ENCODE data around the gene MED20. TPM values are rescaled to one million over a fixed set of nuclear protein-coding genes. Genes with fewer than 3 reads are reported as not detected.

Gene MED20
- polyA plus RNA-seq, 1 of the 3 experiments (the other 2 are of a cell fraction): 25.1 TPM

DNA sequence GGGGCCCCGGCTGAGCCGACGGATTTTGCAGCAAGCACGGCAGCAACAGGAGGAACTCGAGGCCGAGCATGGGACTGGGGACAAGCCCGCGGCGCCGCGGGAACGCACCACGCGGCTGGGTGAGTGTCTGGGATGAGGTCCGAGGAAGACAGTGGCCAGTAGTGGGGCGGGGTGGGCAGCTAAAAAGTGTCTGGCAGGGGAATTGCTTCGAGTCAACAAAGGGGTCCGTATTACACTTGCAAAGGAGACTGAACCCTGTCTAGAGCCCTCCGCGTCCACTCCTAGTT is 716 bp upstream of the MED20 start (continued):
- no peak for TF ChIP-seq YY1 (IDR thresholded peaks at IDR 0.05; ENCODE audit: low read depth)

DNA sequence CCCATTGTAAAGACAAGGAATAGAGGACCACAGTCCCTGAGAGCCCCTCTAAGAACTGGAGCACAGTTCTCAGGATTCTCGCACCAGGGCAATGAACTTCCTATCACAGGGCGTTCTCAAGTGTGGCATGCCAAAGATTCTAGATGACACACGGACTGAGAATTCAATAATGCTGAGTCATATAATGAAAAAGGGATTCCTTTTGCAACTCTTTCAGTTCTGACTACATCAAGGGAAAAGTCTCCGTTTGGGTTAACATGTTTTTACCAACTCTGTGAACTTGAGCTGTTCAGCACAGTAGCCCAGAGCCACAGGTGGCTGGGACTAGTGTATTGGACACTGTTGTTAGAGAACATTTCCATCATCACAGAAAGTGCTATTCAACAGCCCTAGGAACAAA is 3.4 kb downstream of the MED20 start:
- Histone ChIP-seq H3K9me3 (no peaks in the 10 kb centered on the region), H2AFZ (ENCODE audit: low read depth) (no peak overlapping the region; the same call in 1 of the 2 replicates), H3K4me1 (ENCODE audit: control insufficient read depth in 1 of 2, insufficient read depth in 2 of 2, low read depth in 1 of 2, low read length in 1 of 2) (peaks cover 7 to 11% of the 10 kb centered on the region in 2 experiments; a peak in 3 of 4 replicates), H3K9ac (peak overlapping the region; percentile 46; the same call in 1 of the 2 replicates), H3F3A (replicated peaks; ENCODE audit: insufficient read depth) (peaks cover 7% of the 10 kb centered on the region), H3K9me2 (no peaks in the 10 kb centered on the region), H4K20me1 (ENCODE audit: insufficient read depth) (no peaks in the 10 kb centered on the region), H3K79me2 (ENCODE audit: insufficient read depth) (peaks cover 87% of the 10 kb centered on the region), H3K4me2 (peak overlapping the region; percentile 44), H3K4me3 (ENCODE audit: low read depth in 2 of 2, low read length in 1 of 2) (0 out of 4 replicates have a peak overlapping the region, but pooled peaks of 1 of the 2 experiments have one; percentile 15), H3K27me3 (ENCODE audit: insufficient read depth) (no peaks in the 10 kb centered on the region), H3K27ac (ENCODE audit: low read depth in 2 of 2, low read length in 1 of 2) (peak overlapping the region; percentile 34 to 82; a peak in 3 of 4 replicates), H3K36me3 (replicated peaks in 1 of 2; ENCODE audit: control insufficient read depth in 1 of 2, insufficient read depth in 2 of 2, low read length in 1 of 2) (peaks cover 12 to 29% of the 10 kb centered on the region in 2 experiments)
- 7% methylated on average over 4 of the region's 4 CpGs for WGBS (ENCODE audit: low lambda C conversion rate)
- no peak for DNase-seq
- CTCF ChIA-PET: no interaction called here
- POLR2A ChIA-PET: no interaction called here
- TF ChIP-seq, protein P1, sequence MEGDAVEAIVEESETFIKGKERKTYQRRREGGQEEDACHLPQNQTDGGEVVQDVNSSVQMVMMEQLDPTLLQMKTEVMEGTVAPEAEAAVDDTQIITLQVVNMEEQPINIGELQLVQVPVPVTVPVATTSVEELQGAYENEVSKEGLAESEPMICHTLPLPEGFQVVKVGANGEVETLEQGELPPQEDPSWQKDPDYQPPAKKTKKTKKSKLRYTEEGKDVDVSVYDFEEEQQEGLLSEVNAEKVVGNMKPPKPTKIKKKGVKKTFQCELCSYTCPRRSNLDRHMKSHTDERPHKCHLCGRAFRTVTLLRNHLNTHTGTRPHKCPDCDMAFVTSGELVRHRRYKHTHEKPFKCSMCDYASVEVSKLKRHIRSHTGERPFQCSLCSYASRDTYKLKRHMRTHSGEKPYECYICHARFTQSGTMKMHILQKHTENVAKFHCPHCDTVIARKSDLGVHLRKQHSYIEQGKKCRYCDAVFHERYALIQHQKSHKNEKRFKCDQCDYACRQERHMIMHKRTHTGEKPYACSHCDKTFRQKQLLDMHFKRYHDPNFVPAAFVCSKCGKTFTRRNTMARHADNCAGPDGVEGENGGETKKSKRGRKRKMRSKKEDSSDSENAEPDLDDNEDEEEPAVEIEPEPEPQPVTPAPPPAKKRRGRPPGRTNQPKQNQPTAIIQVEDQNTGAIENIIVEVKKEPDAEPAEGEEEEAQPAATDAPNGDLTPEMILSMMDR (IDR thresholded peaks at IDR 0.05): no peak
- TF ChIP-seq, protein P2, sequence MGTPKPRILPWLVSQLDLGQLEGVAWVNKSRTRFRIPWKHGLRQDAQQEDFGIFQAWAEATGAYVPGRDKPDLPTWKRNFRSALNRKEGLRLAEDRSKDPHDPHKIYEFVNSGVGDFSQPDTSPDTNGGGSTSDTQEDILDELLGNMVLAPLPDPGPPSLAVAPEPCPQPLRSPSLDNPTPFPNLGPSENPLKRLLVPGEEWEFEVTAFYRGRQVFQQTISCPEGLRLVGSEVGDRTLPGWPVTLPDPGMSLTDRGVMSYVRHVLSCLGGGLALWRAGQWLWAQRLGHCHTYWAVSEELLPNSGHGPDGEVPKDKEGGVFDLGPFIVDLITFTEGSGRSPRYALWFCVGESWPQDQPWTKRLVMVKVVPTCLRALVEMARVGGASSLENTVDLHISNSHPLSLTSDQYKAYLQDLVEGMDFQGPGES (IDR thresholded peaks at IDR 0.05; ENCODE audit: low read depth, low read length): no peak
- TF ChIP-seq, protein P3, sequence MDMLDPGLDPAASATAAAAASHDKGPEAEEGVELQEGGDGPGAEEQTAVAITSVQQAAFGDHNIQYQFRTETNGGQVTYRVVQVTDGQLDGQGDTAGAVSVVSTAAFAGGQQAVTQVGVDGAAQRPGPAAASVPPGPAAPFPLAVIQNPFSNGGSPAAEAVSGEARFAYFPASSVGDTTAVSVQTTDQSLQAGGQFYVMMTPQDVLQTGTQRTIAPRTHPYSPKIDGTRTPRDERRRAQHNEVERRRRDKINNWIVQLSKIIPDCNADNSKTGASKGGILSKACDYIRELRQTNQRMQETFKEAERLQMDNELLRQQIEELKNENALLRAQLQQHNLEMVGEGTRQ (IDR thresholded peaks at IDR 0.05; ENCODE audit: borderline replicate concordance, low read depth, low read length): no peak
- TF ChIP-seq, protein P4, sequence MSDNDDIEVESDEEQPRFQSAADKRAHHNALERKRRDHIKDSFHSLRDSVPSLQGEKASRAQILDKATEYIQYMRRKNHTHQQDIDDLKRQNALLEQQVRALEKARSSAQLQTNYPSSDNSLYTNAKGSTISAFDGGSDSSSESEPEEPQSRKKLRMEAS (IDR thresholded peaks at IDR 0.05; ENCODE audit: low read depth): peak; percentile 53; the same call in 1 of the 2 replicates
- TF ChIP-seq RFX5 (IDR thresholded peaks at IDR 0.05; ENCODE audit: low read length) (no peak), RAD21 (IDR thresholded peaks at IDR 0.05; ENCODE audit: low read length) (no peak), GATA2 (CRISPR knock-in tag; IDR thresholded peaks at IDR 0.05) (no peak), FOSL2 (IDR thresholded peaks at IDR 0.05; ENCODE audit: borderline replicate concordance, low read depth) (peak; percentile 90), NFIC (IDR thresholded peaks at IDR 0.05; ENCODE audit: borderline replicate concordance) (peak; percentile 62; the same call in 1 of the 2 replicates), YY1 (IDR thresholded peaks at IDR 0.05; ENCODE audit: low read depth) (no peak), MXI1 (IDR thresholded peaks at IDR 0.05; ENCODE audit: low read depth, low read length) (no peak), RXRA (IDR thresholded peaks at IDR 0.05; ENCODE audit: borderline replicate concordance, low read depth) (peak; percentile 70; the same call in 1 of the 2 replicates), JUND (IDR thresholded peaks at IDR 0.05) (peak; percentile 89), TCF12 (IDR thresholded peaks at IDR 0.05) (peak; percentile 59; the same call in 1 of the 2 replicates), FOXM1 (IDR thresholded peaks at IDR 0.05; ENCODE audit: low read depth) (no peak), FOXJ3 (CRISPR knock-in tag; IDR thresholded peaks at IDR 0.05) (no peak), SMC3 (IDR thresholded peaks at IDR 0.05; ENCODE audit: low read depth, low read length) (no peak), SIN3A (IDR thresholded peaks at IDR 0.05; ENCODE audit: borderline replicate concordance, low read depth, low read length) (peak; percentile 45; the same call in 1 of the 2 replicates), EP300 (IDR thresholded peaks at IDR 0.05; ENCODE audit: borderline replicate concordance in 1 of 2, low read depth in 1 of 2, low read length in 1 of 2) (peak in 1 of 2 experiments; percentile 47; a peak in 1 of 4 replicates), ELF1 (IDR thresholded peaks at IDR 0.05) (no peak), TEAD4 (IDR thresholded peaks at IDR 0.05; ENCODE audit: borderline replicate concordance, insufficient read depth) (peak; percentile 73; the same call in 1 of the 2 replicates), TAF1 (IDR thresholded peaks at IDR 0.05; ENCODE audit: borderline replicate concordance, low read depth, low read length) (no peak), NRF1 (IDR thresholded peaks at IDR 0.05; ENCODE audit: low read depth, low read length) (no peak), POLR2AphosphoS5 (IDR thresholded peaks at IDR 0.05; ENCODE audit: low read depth, low read length) (peak; percentile 34; the same call in 1 of the 2 replicates)
- TF ChIP-seq, protein P5, sequence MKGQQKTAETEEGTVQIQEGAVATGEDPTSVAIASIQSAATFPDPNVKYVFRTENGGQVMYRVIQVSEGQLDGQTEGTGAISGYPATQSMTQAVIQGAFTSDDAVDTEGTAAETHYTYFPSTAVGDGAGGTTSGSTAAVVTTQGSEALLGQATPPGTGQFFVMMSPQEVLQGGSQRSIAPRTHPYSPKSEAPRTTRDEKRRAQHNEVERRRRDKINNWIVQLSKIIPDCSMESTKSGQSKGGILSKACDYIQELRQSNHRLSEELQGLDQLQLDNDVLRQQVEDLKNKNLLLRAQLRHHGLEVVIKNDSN (IDR thresholded peaks at IDR 0.05; ENCODE audit: borderline replicate concordance, low read depth): no peak
- TF ChIP-seq, protein P6, sequence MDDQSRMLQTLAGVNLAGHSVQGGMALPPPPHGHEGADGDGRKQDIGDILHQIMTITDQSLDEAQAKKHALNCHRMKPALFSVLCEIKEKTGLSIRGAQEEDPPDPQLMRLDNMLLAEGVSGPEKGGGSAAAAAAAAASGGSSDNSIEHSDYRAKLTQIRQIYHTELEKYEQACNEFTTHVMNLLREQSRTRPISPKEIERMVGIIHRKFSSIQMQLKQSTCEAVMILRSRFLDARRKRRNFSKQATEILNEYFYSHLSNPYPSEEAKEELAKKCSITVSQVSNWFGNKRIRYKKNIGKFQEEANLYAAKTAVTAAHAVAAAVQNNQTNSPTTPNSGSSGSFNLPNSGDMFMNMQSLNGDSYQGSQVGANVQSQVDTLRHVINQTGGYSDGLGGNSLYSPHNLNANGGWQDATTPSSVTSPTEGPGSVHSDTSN (IDR thresholded peaks at IDR 0.05): 0 out of 2 replicates have a peak, but pooled peaks have one; percentile 33

Measured in SK-N-SH (cell line).